GM18508 (cell line): ENCODE results near the gene RAF1.

Experiments used
- ATAC-seq: cut with Tn5 transposase; IDR thresholded peaks from one replicate; pipeline ENCODE4 v1.9.1; 2021; ENCODE audit warnings: moderate number of reproducible peaks; ENCODE audit not compliant: insufficient read depth, unreplicated experiment

RAF1 gene

DNA sequence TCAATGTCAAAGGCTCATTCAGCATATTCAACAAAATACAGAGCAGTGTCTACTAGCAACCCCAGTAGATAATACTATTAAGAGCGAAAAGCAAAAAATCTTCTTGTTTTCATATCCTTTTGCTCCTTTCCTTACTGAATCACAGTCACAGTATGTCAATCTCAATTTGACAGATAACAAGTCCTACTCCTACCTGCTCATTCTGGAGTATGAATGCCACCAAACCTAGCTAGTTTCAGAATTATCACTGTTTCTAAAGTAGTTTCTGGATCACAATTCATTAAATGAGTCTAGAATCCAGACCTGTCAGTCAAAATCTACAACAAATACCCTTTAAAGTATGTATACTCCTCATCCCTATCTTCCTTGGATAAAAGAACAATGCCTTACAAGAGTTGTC, 55.5 kb downstream of the RAF1 start:
- ATAC-seq: no peak

DNA sequence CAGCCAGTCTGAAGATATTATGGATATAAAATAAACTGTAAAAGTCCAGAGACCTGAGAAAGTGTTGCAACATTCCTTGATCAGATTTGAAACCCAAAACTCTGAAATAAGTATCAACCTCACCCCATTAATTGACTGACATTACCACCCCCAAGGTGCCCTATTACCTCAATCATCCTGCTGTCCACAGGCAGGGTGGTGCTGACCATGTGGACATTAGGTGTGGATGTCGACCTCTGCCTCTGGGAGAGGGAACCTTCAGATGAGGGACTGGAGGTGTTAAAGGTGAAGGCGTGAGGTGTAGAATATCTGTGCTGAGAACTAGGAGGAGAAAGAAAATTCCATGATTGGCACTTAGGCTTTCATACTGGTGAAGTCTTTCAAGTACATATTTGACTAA, 59.9 kb downstream of the RAF1 start:
- ATAC-seq: no peak

DNA sequence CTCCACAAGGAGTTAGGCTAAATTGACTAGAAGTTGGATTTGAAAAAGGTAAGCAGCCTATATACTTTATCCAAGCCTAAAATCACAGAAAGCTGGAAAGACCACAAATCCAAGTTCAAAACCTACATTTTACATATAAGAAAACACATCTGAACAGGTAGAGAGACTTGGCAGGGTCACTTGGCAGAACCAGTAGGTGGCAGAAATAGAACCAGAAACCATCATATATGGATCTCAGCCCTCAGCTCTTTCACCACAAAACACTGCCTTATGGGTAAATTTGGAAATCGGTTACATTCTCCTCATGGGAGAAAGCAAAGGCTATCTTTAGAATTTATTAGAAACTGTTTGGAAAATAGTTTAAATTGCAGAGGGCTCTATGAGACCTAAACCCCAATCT, 62.8 kb downstream of the RAF1 start:
- ATAC-seq: no peak

DNA sequence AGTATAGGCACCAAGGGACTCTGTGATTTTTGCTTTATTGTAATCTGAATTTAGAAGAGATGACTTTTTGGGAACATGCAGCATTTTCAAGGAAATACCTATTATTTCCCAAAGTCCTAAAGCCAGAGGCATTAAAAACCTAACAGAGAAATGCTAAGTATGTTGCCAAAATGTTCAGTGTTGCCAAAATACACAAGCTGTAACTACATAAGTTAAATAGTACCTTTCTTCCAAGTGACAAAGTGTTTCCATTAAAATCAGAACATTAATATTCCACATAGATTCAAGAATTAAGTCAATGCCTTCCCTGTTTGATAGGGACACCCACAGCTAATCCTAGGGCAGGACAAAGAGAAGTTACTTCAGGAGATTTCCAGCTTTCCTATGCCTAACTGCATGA, 65.0 kb downstream of the RAF1 start:
- ATAC-seq: no peak

DNA sequence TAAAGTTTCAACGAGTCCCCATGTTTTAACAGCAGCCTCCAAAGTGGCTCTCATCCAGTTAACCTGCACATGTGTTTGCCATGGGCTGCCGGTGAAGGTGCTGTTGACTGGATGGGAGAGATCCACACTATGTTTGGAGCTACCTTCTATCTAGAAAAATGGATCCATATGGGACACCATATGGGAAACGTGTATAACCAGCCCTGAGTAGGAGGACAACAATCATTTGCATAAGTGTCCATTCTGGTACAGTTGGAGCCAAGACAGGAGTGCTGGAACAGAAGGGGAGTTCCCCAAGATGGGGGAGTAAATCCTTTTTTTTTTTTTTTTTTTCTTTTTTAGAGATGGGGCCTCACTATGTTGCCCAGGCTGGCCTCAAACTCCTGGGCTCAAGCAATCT, 70.4 kb downstream of the RAF1 start:
- ATAC-seq: no peak

DNA sequence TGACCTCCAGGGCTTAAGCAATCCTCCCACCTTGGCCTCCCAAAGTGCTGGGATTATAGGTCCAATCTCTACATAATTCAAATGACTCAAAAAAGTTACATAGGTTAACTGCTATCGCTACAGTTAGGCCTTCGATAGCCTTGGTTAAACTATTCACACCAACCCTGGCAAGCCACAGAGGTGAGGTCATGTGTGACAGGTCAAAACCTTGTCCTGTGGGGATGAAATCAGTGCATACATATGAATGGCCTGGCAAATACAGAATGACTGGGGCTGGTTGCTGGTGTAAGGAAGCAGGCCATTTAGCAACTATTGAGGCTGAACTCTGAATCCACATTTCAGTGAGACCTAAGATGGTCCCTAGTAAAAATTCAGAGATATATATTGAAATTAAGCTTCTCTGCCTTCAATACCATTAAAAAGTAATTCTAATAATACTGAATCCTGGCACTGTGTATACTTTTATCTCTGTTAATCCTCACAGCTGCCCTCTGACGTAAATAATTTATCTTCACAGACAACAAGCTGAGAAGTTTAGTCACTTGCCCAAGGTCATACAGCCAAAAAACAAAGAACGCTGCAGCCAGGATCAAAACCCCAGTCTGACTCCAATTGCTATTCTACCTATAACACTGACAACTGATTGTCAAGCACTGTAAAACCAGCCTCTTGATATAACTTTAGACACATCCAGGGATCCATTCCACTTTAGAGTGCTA, 71.8 kb downstream of the RAF1 start:
- ATAC-seq: no peak

DNA sequence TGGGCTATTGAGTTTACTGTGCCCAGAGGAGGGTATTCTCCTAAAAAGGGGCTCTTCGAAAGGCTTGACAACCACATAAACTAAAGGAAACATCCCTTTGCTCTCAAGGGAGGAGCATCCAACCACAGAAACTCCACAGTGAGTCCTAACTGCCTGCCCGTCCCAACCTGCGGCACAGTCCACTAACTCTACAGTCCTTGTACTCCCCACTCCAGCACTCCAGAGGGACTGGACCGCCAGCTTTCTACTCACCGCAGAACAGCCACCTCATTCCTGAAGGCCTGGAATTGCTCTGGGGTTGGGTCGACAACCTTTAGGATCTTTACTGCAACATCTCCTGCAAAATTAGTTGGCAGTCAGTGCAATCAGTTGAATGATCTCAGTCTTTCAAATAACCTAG, 72.5 kb downstream of the RAF1 start:
- no peak for ATAC-seq

DNA sequence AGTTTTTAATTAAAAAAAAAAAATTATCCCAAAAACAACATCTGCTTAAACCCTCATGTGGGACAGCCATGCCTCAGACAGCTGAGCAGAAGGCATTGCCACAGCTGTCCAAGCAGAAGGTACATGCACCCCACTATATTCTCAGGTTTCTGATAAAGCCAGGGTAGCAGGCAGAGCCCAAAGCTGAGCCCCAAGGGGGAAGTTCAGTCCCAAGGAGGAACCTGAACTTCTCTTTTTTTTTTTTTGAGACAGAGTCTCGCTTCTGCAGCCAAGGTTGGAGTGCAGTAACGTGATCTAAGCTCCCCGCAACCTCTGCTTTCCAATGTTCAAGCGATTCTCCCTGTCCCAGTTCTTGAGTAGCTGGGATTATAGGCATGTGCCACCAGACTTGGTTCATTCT, 73.8 kb downstream of the RAF1 start:
- ATAC-seq: no peak

DNA sequence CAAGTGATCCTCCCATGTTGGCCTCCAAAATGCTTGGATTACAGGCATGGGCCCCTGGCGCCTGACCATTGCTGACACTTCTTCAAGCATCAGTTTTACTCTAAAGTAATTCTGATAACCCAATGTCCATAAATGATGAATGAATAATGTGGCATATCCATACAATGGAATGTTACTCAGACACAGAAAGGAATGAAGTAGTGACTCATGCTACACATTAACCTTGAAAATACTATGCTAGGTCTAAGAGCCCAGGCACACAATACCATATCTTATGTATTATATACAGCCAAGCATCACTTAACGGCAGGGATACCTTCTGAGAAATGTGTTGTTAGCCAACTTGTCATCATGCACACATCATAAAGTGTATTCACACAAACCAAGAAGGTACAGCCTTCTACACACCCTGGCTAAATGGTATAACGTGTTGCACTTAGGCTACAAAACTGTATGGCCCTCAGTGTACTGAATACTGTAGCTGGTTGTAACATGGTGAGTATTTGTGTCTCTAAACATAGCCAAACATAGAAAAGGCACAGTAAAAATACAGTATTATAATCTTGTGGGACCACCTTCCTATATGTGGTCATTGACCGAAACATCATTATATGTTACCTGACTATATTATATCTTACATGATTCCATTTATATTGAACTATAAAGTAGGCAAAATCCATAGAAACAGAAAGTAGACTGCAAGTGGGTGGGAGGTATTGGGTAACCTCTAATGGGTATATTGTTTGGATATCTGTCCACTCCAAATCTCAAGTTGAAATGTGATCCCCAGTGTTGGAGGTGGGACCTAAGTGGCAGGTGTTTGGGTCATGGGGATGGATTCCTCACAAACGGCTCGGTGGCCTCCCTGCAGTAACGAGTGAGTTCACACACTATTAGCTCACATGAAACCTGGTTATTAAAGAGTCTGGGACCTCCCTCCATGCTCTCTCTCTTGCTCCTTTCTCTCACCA, 75.6 kb downstream of the RAF1 start:
- no peak for ATAC-seq

DNA sequence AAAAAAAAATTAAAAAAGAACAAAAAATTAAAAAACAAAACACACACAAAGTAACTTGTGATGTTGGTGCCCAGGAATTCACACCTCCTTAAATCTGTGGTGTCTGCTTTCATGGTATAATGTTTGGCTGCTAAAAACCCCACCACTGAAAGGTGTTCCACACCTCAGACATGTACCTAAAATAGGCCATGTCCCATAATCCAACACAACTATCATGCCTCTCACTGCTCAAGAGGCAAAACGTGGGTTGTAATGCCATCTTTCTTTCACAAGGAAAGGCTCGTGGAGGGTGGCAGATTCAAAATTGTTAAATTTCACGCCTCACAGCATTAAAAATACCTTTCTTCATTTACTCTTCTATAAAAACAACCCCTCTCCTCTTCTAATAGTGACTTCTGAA, 77.5 kb downstream of the RAF1 start:
- no peak for ATAC-seq

DNA sequence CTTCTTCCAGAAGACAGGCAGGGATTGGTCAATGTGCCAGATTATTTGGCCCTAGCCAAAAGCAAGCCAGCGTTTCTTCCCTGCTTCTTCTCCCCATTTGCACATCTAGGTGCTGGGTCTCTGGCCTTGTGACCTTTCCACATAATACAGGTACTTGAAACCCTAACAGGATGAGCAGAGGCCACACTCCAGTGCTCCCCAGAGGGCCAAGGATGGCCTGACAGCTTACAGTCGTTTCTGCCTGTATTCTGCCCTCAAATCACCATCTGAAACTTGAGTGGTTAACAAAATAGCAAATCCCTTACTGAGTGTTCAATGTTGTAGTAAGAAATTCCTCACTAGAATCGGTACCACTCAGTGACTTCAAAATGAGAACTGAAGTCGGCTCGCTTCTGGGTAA, 77.9 kb downstream of the RAF1 start:
- ATAC-seq: no peak

DNA sequence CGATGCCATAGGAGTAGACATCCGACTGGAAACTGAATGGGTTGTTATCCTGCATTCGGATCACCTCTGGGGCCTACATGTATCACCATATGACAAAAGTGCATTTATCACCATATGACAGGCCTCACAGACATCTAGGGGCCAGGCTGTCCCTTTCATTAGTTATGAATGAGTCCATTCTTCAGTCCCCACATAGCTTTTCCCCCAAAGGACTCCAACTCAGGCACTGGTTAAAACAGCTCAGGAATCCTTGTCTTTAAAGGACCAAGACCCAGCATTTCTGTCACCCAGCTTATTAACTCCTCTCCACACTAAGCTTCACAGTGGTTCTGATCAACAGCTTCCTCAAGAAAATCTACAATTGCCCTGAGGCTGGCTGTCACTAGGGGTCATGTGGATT, 78.7 kb downstream of the RAF1 start:
- ATAC-seq: no peak

DNA sequence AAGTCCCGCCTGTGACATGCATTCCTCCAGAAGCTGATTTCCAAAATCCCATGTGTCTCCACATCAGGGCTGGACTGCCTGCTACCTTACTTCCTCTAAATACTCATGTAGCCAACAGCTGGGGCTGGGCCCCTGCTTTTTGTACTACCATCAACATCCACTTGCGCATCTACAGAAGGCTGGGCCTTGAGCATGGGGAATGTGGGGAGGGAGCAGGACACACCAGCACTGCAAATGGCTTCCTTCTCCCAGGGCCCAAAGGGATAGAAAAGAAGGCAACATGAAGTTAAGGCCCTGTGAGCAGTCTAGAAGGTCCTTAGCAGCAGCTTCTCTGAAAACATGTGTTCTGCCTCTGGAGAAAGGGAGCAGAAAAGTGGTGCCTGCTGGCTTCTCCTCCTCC, 79.8 kb downstream of the RAF1 start:
- no peak for ATAC-seq

DNA sequence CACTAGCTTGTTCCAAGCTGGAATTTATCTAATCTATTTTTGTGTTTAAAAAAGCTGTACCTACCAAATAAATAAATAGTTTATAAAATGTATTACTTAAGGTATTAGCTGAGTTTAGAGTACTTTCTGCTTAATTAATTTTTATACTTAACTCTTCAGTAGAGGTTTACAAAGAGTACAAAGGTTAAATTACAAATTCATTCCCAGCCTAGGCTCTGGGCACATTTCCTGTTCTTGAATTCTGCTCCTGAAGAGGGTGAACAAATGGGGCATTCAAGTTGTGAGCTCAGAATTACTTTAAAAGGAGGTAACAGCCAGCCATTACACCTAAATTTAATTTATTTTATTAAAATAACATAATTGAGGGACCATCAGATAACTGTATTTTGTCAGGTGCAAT, 80.6 kb downstream of the RAF1 start:
- no peak for ATAC-seq

DNA sequence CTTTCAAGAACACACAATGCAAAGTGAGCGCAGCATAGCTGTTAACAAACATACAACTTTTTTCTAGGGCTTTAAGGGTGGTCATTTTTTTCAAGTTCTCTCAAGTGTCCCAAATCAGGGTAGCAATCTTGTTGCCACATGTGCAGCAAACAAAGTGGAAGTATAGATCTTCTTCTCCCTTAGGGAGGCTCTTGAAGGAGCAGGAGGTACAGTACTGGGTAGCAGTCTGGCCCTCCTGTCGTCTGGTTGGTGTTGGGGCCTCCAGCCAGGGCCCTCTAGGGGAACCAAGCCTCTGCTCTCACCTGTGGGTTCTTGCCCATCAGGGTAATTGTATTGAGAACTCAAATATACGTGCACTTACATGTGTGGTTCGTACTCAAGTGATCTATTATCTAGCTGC, 81.2 kb downstream of the RAF1 start:
- no peak for ATAC-seq

DNA sequence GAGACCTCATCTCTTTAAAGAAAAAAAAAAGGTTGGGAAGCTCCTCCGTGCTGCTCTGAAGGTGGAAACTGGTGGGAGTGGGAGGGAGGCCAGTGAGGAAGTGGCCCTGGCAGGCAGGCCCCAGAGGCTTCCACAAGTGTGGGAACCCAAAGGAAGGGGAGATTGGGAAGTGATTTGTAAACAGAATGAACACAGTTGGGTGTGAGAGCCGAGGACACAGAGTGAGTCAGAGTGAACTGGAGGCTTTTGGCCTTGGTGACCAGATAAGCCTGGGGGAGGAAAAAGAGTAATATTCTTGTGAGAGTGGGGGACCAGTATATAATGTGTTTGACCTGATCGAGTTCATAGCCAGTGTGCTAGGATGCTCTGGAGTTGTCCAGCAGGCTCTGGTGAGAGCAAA, 84.0 kb downstream of the RAF1 start:
- no peak for ATAC-seq

DNA sequence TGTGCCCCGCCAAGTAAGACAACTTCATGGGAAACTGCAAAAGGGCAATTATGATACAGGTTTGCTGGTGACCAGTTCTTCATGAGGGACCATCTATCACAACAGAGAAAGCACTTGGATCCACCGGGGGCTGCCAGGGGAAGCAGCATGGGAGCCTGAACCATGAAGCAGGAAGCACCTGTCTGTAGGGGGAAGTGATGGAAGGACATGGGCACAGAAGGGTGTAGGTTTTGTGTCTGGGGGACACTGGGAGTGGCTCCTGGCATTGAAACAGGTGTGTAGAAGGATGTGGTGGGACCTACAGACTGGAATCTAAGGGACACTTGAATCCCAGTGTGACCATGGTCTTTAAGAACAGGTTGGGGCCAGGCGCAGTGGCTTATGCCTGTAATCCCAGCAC, 84.5 kb downstream of the RAF1 start:
- ATAC-seq: no peak

DNA sequence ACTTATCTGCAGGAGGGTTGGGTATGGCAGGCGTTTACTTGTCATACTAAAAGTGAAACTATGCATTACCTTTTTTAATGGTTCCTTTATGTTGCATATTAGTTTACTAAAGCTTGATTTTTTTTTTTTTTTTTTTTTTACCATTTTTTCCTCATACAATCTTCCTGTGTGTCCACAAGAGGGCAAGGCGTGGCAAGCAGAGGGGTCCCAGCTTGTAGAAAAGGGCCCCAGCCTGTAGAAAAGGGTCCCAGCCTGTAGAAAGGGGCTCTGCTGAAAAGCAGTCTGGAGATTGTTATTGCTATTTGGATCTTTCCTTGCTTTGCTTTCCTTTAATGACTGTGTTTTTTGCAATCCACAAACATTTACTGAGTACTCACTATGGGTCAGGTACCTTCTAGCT, 85.2 kb downstream of the RAF1 start:
- ATAC-seq: no peak

DNA sequence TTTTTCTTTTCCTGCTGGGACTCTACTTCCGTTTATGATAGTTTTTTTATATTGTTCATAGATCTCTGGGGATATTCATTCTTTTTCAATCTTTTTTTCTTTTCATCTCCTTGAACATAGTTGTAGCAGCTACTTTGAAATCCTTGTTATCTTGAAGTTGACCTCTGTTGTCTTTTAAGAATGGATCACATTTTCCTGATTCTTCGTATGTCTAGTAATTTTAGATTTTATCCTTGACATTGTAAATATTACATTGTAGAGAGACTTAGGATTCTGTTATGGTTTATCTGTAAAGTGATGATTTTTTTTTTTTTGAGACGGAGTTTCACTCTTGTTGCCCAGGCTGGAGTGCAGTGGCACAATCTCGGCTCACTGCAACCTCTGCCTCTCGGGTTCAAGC, 86.5 kb downstream of the RAF1 start:
- no peak for ATAC-seq

DNA sequence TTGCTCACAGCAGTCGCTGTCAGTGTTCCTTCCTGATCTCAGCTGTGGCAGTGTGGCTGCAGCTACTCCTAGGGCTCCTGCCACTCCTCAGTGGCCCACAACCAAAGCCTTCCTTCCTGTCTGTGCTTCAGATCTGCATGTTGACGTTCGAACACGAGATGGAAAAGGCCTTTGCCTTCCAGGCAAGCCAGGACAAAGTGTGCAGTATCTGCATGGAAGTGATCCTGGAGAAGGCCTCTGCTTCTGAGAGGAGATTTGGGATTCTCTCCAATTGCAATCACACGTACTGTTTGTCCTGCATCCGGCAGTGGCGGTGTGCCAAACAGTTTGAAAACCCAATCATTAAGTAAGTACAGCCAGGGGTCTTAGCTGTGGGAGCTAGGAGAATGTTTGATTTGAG, 89.3 kb downstream of the RAF1 start:
- no peak for ATAC-seq

DNA sequence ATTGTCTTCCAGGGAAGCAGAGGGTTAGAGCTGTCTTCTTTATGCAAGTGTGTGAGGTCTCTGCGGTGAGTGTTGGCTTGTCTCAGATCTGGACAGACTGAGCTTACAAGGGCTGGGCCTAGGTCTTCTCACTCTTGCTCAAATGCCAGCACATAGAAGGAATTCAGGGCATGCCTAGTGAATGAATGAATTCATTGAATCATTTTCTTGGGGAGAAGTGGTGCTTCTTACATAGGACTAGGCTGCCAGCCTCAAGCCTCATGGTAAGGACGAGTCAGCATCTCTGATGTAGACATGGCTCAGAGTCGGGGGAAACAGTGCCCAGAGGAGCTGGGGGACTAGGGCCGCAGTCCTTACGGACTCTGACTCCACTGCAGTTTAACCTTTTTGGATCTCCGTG, 89.8 kb downstream of the RAF1 start:
- ATAC-seq: no peak

DNA sequence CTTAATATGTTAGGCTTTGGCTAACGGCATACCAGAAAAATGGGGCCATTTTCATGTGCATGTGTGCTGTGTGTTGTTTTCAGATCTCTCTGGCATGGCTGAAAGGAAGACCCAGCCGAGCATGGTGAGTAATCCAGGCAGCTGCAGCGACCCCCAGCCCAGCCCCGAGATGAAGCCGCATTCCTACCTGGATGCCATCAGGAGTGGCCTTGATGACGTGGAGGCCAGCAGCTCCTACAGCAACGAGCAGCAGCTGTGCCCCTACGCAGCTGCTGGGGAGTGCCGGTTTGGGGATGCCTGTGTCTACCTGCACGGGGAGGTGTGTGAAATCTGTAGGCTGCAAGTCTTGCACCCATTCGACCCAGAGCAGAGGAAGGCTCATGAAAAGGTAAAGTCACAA, 91.9 kb downstream of the RAF1 start:
- no peak for ATAC-seq
